ENCODE data around the gene NUP214. TPM values are rescaled to one million over a fixed set of nuclear protein-coding genes. Genes with fewer than 3 reads are reported as not detected.

NUP214 gene
- total RNA-seq, 1 experiment from 2014 or later = 41.9 TPM

- H3K4me3 ChIP-seq (ENCODE audit: low read length) = no peak overlapping the region
- H2AFZ ChIP-seq (ENCODE audit: low read length) = no peak overlapping the region
- H3K4me1 ChIP-seq (ENCODE audit: low read length) = peaks cover 16% of the 10 kb centered on the region
- DNase-seq = no peak
- peaks cover 4% of the 10 kb centered on the region; the same call in 1 of the 2 replicates for H4K20me1 ChIP-seq (ENCODE audit: insufficient read depth, low read depth, low read length)
- H3K79me2 ChIP-seq (ENCODE audit: low read length) = peaks cover 52% of the 10 kb centered on the region
- H3K9me2 ChIP-seq (replicated peaks; ENCODE audit: insufficient read depth, low read length) = no peaks in the 10 kb centered on the region
- H3K36me3 ChIP-seq (ENCODE audit: insufficient read depth, low read length) = peaks cover 36% of the 10 kb centered on the region; the same call in 1 of the 2 replicates
- H3K9me3 ChIP-seq (ENCODE audit: low read length) = no peaks in the 10 kb centered on the region
- no peaks in the 10 kb centered on the region for H3K27me3 ChIP-seq (ENCODE audit: low read length)
- no peak overlapping the region for H3K4me2 ChIP-seq (ENCODE audit: low read depth, low read length, poor library complexity, severe bottlenecking)
- H3K9ac ChIP-seq (ENCODE audit: low read length) = no peak overlapping the region
- H3K27ac ChIP-seq (ENCODE audit: low read length) = no peak overlapping the region
Observed at GRCh38 chr9:131129183-131129582, 3.8 kb downstream of the NUP214 start.

- Histone ChIP-seq H3K4me3 (ENCODE audit: low read length) (no peak overlapping the region), H3K79me2 (ENCODE audit: low read length) (no peaks in the 10 kb centered on the region; the same call in 1 of the 2 replicates), H3K9ac (ENCODE audit: low read length) (no peak overlapping the region), H3K4me1 (ENCODE audit: low read length) (no peaks in the 10 kb centered on the region), H3K4me2 (ENCODE audit: low read depth, low read length, poor library complexity, severe bottlenecking) (no peak overlapping the region), H3K27me3 (ENCODE audit: low read length) (no peaks in the 10 kb centered on the region), H3K36me3 (ENCODE audit: insufficient read depth, low read length) (peaks cover 40% of the 10 kb centered on the region; the same call in 1 of the 2 replicates), H4K20me1 (ENCODE audit: insufficient read depth, low read depth, low read length) (no peaks in the 10 kb centered on the region), H3K27ac (ENCODE audit: low read length) (no peak overlapping the region), H3K9me2 (replicated peaks; ENCODE audit: insufficient read depth, low read length) (no peaks in the 10 kb centered on the region), H3K9me3 (ENCODE audit: low read length) (no peaks in the 10 kb centered on the region), H2AFZ (ENCODE audit: low read length) (no peak overlapping the region)
- DNase-seq = no peak
Observed at GRCh38 chr9:131138676-131139075, 13.3 kb downstream of the NUP214 start.

- no peak for DNase-seq
- H3K4me2 ChIP-seq (ENCODE audit: low read depth, low read length, poor library complexity, severe bottlenecking) = no peak overlapping the region
- H3K9me3 ChIP-seq (ENCODE audit: low read length) = no peaks in the 10 kb centered on the region
- H3K4me3 ChIP-seq (ENCODE audit: low read length) = no peak overlapping the region
- peaks cover 2% of the 10 kb centered on the region; the same call in 1 of the 2 replicates for H3K79me2 ChIP-seq (ENCODE audit: low read length)
- no peaks in the 10 kb centered on the region for H3K4me1 ChIP-seq (ENCODE audit: low read length)
- H3K9me2 ChIP-seq (replicated peaks; ENCODE audit: insufficient read depth, low read length) = no peaks in the 10 kb centered on the region
- no peaks in the 10 kb centered on the region for H4K20me1 ChIP-seq (ENCODE audit: insufficient read depth, low read depth, low read length)
- no peak overlapping the region for H2AFZ ChIP-seq (ENCODE audit: low read length)
- H3K36me3 ChIP-seq (ENCODE audit: insufficient read depth, low read length) = peaks cover 48% of the 10 kb centered on the region; the same call in 1 of the 2 replicates
- no peak overlapping the region for H3K27ac ChIP-seq (ENCODE audit: low read length)
- no peaks in the 10 kb centered on the region for H3K27me3 ChIP-seq (ENCODE audit: low read length)
- no peak overlapping the region for H3K9ac ChIP-seq (ENCODE audit: low read length)
Observed at GRCh38 chr9:131140112-131140511, 14.7 kb downstream of the NUP214 start.

- no peak overlapping the region for H2AFZ ChIP-seq (ENCODE audit: low read length)
- H3K27me3 ChIP-seq (ENCODE audit: low read length) = no peaks in the 10 kb centered on the region
- H3K9me3 ChIP-seq (ENCODE audit: low read length) = no peaks in the 10 kb centered on the region
- no peaks in the 10 kb centered on the region for H3K4me1 ChIP-seq (ENCODE audit: low read length)
- no peaks in the 10 kb centered on the region for H3K9me2 ChIP-seq (replicated peaks; ENCODE audit: insufficient read depth, low read length)
- no peak overlapping the region for H3K4me2 ChIP-seq (ENCODE audit: low read depth, low read length, poor library complexity, severe bottlenecking)
- no peaks in the 10 kb centered on the region for H4K20me1 ChIP-seq (ENCODE audit: insufficient read depth, low read depth, low read length)
- no peak for DNase-seq
- no peak overlapping the region for H3K4me3 ChIP-seq (ENCODE audit: low read length)
- peaks cover 52% of the 10 kb centered on the region; the same call in 1 of the 2 replicates for H3K36me3 ChIP-seq (ENCODE audit: insufficient read depth, low read length)
- peaks cover 2% of the 10 kb centered on the region; the same call in 1 of the 2 replicates for H3K79me2 ChIP-seq (ENCODE audit: low read length)
- no peak overlapping the region for H3K9ac ChIP-seq (ENCODE audit: low read length)
- no peak overlapping the region for H3K27ac ChIP-seq (ENCODE audit: low read length)
Observed at GRCh38 chr9:131140550-131140949, 15.2 kb downstream of the NUP214 start.

- no peaks in the 10 kb centered on the region for H3K4me1 ChIP-seq (ENCODE audit: low read length)
- no peaks in the 10 kb centered on the region for H4K20me1 ChIP-seq (ENCODE audit: insufficient read depth, low read depth, low read length)
- no peak for DNase-seq
- no peak overlapping the region for H3K4me2 ChIP-seq (ENCODE audit: low read depth, low read length, poor library complexity, severe bottlenecking)
- H3K36me3 ChIP-seq (ENCODE audit: insufficient read depth, low read length) = peaks cover 45% of the 10 kb centered on the region; the same call in 1 of the 2 replicates
- H3K9me2 ChIP-seq (replicated peaks; ENCODE audit: insufficient read depth, low read length) = no peaks in the 10 kb centered on the region
- H3K4me3 ChIP-seq (ENCODE audit: low read length) = no peak overlapping the region
- H3K27me3 ChIP-seq (ENCODE audit: low read length) = no peaks in the 10 kb centered on the region
- no peak overlapping the region for H2AFZ ChIP-seq (ENCODE audit: low read length)
- peaks cover 2% of the 10 kb centered on the region; the same call in 1 of the 2 replicates for H3K79me2 ChIP-seq (ENCODE audit: low read length)
- H3K27ac ChIP-seq (ENCODE audit: low read length) = no peak overlapping the region
- H3K9ac ChIP-seq (ENCODE audit: low read length) = no peak overlapping the region
- no peaks in the 10 kb centered on the region for H3K9me3 ChIP-seq (ENCODE audit: low read length)
Observed at GRCh38 chr9:131142160-131142559, 16.8 kb downstream of the NUP214 start.

- Histone ChIP-seq H3K4me3 (ENCODE audit: low read length) (no peak overlapping the region), H4K20me1 (ENCODE audit: insufficient read depth, low read depth, low read length) (no peaks in the 10 kb centered on the region), H3K27me3 (ENCODE audit: low read length) (no peaks in the 10 kb centered on the region), H3K4me1 (ENCODE audit: low read length) (no peaks in the 10 kb centered on the region), H3K36me3 (ENCODE audit: insufficient read depth, low read length) (peaks cover 57% of the 10 kb centered on the region; the same call in 1 of the 2 replicates), H3K9me3 (ENCODE audit: low read length) (no peaks in the 10 kb centered on the region), H3K9me2 (replicated peaks; ENCODE audit: insufficient read depth, low read length) (no peaks in the 10 kb centered on the region), H3K27ac (ENCODE audit: low read length) (no peak overlapping the region), H3K9ac (ENCODE audit: low read length) (no peak overlapping the region), H3K4me2 (ENCODE audit: low read depth, low read length, poor library complexity, severe bottlenecking) (no peak overlapping the region), H2AFZ (ENCODE audit: low read length) (no peak overlapping the region), H3K79me2 (ENCODE audit: low read length) (peaks cover 2% of the 10 kb centered on the region; the same call in 1 of the 2 replicates)
- no peak for DNase-seq
Observed at GRCh38 chr9:131144201-131144600, 18.8 kb downstream of the NUP214 start.

- Histone ChIP-seq H3K4me1 (ENCODE audit: low read length) (no peaks in the 10 kb centered on the region), H3K27ac (ENCODE audit: low read length) (no peak overlapping the region), H4K20me1 (ENCODE audit: insufficient read depth, low read depth, low read length) (no peaks in the 10 kb centered on the region), H3K79me2 (ENCODE audit: low read length) (peaks cover 2% of the 10 kb centered on the region; the same call in 1 of the 2 replicates), H3K9me2 (replicated peaks; ENCODE audit: insufficient read depth, low read length) (no peaks in the 10 kb centered on the region), H3K4me3 (ENCODE audit: low read length) (no peak overlapping the region), H3K4me2 (ENCODE audit: low read depth, low read length, poor library complexity, severe bottlenecking) (no peak overlapping the region), H3K36me3 (ENCODE audit: insufficient read depth, low read length) (peaks cover 61% of the 10 kb centered on the region; the same call in 1 of the 2 replicates), H3K9ac (ENCODE audit: low read length) (no peak overlapping the region), H2AFZ (ENCODE audit: low read length) (no peak overlapping the region), H3K9me3 (ENCODE audit: low read length) (no peaks in the 10 kb centered on the region), H3K27me3 (ENCODE audit: low read length) (no peaks in the 10 kb centered on the region)
- DNase-seq = no peak
Observed at GRCh38 chr9:131145245-131145644, 19.9 kb downstream of the NUP214 start.

- Histone ChIP-seq H3K4me1 (ENCODE audit: low read length) (no peaks in the 10 kb centered on the region), H3K36me3 (ENCODE audit: insufficient read depth, low read length) (peaks cover 60% of the 10 kb centered on the region; the same call in 1 of the 2 replicates), H2AFZ (ENCODE audit: low read length) (no peak overlapping the region), H3K9me3 (ENCODE audit: low read length) (no peaks in the 10 kb centered on the region), H3K27me3 (ENCODE audit: low read length) (no peaks in the 10 kb centered on the region), H3K4me2 (ENCODE audit: low read depth, low read length, poor library complexity, severe bottlenecking) (no peak overlapping the region), H3K9me2 (replicated peaks; ENCODE audit: insufficient read depth, low read length) (no peaks in the 10 kb centered on the region), H4K20me1 (ENCODE audit: insufficient read depth, low read depth, low read length) (no peaks in the 10 kb centered on the region), H3K79me2 (ENCODE audit: low read length) (0 out of 2 replicates have a peak, but pooled peaks cover 2% of the 10 kb centered on the region), H3K9ac (ENCODE audit: low read length) (no peak overlapping the region), H3K4me3 (ENCODE audit: low read length) (no peak overlapping the region), H3K27ac (ENCODE audit: low read length) (no peak overlapping the region)
- DNase-seq = no peak
Observed at GRCh38 chr9:131146186-131146585, 20.8 kb downstream of the NUP214 start.

All from Karpas-422 (cell line).